HPDE6-E6E7 (cell line): Measurements from ENCODE around the gene IDNK.
A peak's percentile ranks its signal among the peaks of the same experiment; 100 is the strongest.

Experiments
- DNase-seq: peaks from one replicate; pipeline ENCODE4 v3.0.0; 2011; ENCODE audit warnings: missing footprints; ENCODE audit errors: extremely low spot score

The IDNK gene

DNA sequence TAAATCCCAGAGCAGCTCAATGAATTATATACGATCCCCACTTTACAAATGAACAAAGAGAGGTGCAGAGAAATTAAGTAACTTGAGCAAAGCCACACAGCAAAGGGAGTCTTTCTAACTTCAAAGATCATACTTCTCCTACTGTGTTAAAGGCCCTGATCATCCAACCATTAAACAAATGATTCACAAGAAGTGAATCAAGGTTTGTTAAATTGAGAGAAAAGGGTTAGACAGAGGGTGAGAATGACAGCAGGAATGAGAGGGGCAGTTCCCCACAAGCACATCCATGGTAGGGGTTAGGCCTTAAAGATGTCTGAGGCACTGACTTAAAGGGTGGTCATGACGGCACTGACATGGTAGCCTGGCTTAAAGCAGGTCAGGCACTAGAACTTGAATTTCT, 10.7 kb downstream of the IDNK start:
- DNase-seq: no peak

- DNase-seq: no peak
Measured at GRCh38 chr9:83636813-83637212, 13.9 kb downstream of the IDNK start.

- no peak for DNase-seq
Measured at GRCh38 chr9:83637389-83637788, 14.4 kb downstream of the IDNK start.

GRCh38 chr9:83639266-83639665, 16.3 kb downstream of the IDNK start:
- no peak for DNase-seq

- no peak for DNase-seq
Measured at GRCh38 chr9:83642793-83643192, 19.9 kb downstream of the IDNK start.

- DNase-seq: no peak
Measured at GRCh38 chr9:83646500-83647239, 23.7 kb downstream of the IDNK start.

DNA sequence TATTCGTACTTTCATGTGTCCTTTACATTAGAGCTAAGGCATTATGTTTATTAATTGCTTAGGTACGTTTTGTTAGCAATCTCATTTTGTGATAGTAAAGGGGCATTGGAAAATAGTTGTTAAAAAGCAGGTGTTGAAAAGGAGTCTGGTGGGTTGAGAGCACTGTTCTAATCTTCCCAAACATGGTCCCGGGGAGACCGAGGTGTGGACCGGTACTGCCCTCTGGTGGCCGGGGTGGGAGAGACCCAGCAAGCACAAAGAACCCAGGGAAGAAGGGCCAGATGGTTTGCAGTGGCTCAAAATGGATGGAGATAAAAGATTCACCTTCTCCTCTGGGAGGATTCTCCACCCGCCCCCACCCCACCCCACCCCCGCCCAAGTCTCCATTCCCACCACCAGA, 26.1 kb downstream of the IDNK start:
- DNase-seq: peak; percentile 47

DNA sequence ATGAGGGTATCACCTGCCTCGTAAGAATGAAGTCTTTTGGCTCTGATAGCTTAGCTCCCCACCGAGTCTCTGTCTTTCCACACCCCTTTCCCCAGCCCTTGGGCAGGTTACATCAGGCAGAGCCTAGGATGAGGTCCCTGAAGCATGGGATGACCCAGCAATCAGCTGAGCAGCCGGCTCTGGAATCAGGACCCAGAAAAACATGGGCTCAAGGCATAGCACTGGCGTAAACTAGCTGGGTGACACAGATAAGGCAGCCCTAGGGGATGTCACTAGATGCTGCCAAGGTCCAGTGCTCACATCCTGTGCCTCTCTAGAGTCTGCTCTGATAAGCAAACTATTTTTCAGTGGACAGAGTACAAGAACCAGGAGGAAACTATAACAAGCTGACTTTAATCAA, 26.6 kb downstream of the IDNK start:
- DNase-seq: no peak

DNA sequence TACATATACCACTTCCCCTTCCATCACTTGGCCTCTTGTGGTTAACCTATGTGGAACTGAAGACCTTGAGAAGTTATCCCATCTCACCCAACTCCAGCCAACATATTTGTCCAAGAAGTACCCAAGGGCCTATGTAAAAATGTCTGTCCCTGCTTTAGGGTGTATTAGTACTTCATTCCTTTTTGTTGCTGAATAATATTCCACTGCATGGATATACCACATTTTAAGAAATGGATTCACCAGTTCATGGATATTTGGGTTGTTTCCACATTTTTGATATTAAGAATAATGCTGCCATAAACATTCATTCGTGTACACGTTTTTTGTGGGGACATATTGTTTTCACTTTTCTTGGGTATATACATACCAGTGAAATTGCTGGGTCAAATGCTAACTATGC, 28.6 kb downstream of the IDNK start:
- DNase-seq: no peak

DNA sequence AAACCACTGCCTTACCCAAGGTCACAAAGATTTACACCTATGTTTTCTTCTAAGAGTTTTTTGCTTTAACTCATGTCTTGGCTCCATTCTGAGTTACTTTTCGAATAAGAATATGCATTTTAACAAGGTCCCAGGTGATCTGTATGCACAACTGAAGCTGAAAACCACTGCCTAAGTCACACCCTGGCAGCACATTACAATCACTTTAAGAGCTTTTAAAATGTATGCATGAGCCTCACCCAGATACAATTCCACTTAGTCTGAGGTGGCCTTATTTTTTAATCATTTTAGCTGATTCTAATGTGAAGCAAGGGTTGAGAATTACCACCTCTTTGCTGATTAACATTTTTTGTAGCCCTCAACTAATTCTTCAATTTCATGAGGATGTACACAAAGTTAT, 29.5 kb downstream of the IDNK start:
- no peak for DNase-seq

DNA sequence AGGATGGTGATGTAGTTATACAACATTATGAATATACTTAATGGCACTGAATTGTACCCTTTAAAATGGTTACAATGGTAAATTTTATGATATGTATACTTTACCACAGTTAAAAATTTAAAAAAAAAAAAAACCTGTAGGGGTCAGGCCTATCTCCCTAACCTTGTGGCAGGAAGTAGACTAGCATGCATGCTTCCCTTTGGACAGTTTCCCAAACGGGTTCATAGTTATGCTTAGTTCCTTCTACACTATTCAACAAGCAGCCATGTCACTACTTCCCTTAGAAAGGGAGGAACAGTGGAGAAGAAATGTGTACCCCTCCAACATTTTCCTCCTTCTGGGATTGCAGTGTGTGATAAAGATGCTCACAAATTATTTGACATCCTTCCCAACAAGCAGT, 32.5 kb downstream of the IDNK start:
- DNase-seq: no peak

GRCh38 chr9:83656032-83656680, 33.2 kb downstream of the IDNK start:
- DNase-seq: no peak

- no peak for DNase-seq
Measured at GRCh38 chr9:83656952-83657351, 34.0 kb downstream of the IDNK start.

GRCh38 chr9:83662933-83663332, 40.0 kb downstream of the IDNK start:
- no peak for DNase-seq

GRCh38 chr9:83665580-83666200, 42.7 kb downstream of the IDNK start:
- no peak for DNase-seq

GRCh38 chr9:83669067-83669466, 46.1 kb downstream of the IDNK start:
- DNase-seq: no peak

- DNase-seq: no peak
Measured at GRCh38 chr9:83670381-83670780, 47.4 kb downstream of the IDNK start.

DNA sequence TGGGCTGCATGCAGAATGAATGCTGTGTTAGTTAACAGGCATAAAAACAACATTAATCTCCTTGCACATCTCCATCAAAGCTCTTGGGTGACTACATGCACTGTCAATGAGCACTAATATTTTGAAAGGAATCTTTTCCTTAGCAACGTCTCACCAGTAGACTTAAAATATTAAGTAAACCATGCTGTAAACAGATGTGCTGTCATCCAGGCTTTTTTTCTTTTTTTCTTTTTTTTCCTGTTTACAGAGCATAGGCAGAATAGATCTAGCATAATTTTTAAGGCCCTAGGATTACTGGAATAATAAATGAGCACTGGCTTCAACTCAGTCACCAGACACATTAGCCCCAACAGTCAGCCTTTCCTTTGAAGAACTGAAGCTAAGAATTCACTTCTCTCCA, 48.5 kb downstream of the IDNK start:
- no peak for DNase-seq

- DNase-seq: no peak
Measured at GRCh38 chr9:83675466-83675865, 52.5 kb downstream of the IDNK start.

DNA sequence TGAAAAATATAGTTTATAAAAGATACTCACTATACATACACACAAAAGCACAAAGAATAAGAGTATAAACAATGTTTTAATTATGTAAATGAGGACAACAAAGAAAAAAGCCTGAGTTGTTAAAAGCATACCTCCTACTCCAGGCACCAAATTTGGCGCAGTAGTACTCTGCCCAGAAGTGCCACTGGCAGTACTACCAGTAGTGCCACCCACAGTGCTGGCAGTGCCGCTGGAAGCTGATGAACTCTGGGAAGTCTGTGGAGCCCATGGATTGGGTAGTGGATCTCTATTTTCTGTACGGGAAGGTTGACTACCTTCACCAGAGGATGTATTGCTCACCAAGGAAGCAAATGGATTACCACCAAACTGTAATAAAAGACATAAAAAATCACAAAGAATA, 54.7 kb downstream of the IDNK start:
- DNase-seq: no peak

DNA sequence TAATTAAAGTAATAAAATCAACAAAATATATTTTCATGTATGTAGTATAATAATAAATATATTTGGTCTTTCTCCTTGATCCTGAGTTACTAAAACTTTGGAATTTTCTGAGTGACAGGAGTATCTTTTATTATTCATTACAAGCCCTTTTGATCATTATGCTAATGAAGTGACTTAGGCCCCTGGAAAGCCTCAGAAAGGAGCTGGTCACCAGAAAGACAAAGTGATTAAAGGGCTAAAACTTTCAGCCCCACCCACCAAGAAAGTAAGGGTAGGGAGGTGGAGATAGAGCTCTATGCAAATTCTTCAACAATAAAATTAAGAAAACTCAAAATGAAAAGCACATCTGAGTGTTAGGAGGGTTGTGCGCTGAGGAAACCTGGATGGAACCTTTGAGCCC, 57.3 kb downstream of the IDNK start:
- no peak for DNase-seq

DNA sequence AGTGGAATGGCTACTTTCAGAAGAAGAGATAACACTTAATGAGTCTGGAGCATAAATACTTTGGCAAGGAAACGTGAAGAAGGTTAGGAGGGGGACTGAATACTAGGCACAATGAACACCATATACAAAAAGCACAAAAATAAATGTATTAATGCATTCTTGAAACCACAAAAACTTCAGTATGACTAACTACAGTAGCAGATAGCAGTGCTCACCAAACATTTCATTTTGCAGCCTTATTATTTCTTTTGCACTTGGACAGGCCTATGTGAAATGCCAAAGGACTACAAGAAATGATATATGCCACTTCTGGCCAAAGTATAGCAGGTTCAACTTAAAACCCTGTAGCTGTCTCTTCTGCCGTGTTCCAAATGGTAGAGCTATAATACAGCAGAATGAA, 58.5 kb downstream of the IDNK start:
- DNase-seq: no peak

DNA sequence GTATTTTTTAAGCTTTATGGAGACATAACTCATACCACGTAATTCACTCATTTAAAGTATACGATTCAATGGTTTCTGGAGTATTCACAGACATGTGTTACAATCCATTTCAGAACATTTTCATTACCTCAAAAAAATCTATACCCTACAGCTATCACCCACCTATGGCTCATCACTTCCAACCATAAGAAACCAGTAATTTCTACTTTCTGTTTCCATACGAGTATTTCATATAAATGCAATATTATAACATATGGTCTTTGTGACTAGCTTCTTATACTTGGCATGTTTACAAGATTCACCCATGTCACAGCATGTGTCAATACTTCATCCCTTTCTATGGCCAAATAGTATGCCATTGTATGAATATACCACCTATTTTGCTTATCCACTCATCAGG, 66.0 kb downstream of the IDNK start:
- no peak for DNase-seq
